ENCODE results near the gene NPY4R.
"Not testable (repeated sequence)": the region's sequence is repeated elsewhere in the genome, so short reads cannot be mapped to it uniquely, and the experiment has no call there.

DNA sequence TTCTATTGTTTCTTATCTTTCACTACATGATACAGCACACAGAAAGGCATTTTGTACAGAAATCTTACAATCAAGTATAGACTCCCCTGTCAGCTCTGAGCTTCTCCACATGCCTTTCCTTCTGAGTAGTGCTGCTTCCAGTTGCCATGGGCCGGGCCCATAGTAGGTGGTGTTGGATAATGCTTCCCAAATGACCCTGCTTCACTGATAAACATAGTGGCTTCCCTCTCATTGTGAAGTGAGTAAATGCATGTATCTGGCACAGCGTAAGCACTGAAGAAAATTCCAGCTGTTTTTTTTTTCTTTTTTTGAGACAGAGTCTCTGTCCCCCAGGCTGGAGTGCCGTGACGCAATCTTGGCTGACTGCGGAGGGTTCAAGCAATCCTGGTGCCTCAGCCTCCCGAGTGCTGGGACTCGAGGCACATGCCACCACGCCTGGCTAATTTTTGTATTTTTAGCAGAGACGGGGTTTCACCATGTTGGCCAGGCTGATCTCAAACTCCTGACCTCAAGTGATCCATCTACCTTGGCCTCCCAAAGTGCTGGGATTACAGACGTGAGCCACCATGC is 23.0 kb downstream of the NPY4R start:
- not testable (repeated sequence) for TF ChIP-seq POLR2AphosphoS5 (IDR thresholded peaks at IDR 0.05; ENCODE audit: insufficient read depth, low read depth, low read length); MYC (IDR thresholded peaks at IDR 0.05; ENCODE audit: low read depth, low read length); EZH2 (IDR thresholded peaks at IDR 0.05; ENCODE audit: borderline replicate concordance, low read depth, low read length, severe bottlenecking)
- TF ChIP-seq, protein P1, sequence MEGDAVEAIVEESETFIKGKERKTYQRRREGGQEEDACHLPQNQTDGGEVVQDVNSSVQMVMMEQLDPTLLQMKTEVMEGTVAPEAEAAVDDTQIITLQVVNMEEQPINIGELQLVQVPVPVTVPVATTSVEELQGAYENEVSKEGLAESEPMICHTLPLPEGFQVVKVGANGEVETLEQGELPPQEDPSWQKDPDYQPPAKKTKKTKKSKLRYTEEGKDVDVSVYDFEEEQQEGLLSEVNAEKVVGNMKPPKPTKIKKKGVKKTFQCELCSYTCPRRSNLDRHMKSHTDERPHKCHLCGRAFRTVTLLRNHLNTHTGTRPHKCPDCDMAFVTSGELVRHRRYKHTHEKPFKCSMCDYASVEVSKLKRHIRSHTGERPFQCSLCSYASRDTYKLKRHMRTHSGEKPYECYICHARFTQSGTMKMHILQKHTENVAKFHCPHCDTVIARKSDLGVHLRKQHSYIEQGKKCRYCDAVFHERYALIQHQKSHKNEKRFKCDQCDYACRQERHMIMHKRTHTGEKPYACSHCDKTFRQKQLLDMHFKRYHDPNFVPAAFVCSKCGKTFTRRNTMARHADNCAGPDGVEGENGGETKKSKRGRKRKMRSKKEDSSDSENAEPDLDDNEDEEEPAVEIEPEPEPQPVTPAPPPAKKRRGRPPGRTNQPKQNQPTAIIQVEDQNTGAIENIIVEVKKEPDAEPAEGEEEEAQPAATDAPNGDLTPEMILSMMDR (IDR thresholded peaks at IDR 0.05; ENCODE audit: extremely low read depth in 1 of 2, insufficient read depth in 1 of 2, low read depth in 1 of 2, low read length in 2 of 2): not testable (repeated sequence)

Data from endothelial cell of umbilical vein (primary cell).